ENCODE data around the gene MARCHF10.

- no peak for TF ChIP-seq POLR2A (IDR thresholded peaks at IDR 0.05)
- TF ChIP-seq CTCF (IDR thresholded peaks at IDR 0.05), result no peak
- TF ChIP-seq EP300 (IDR thresholded peaks at IDR 0.05; ENCODE audit: low read depth), result no peak
Observed at GRCh38 chr17:62715882-62716390, 92.2 kb downstream of the MARCHF10 start.

Measured in transverse colon (tissue), 3 donors.